Astrocyte (in vitro differentiated cells and primary cell): ENCODE data around the gene F7.

ENCODE experiments used
- CTCF ChIP-seq: IDR thresholded peaks from 2 replicates; pipeline ENCODE4 v1.5.1; 2011; ENCODE audit warnings: low read depth, mild to moderate bottlenecking, inconsistent platforms, low read length, moderate library complexity; ENCODE audit not compliant: insufficient read depth
- EZH2 ChIP-seq: IDR thresholded peaks from 2 replicates; pipeline ENCODE4 v1.6.1; 2012; ENCODE audit warnings: mild to moderate bottlenecking, low read length, inconsistent platforms; ENCODE audit not compliant: insufficient read depth

DNA sequence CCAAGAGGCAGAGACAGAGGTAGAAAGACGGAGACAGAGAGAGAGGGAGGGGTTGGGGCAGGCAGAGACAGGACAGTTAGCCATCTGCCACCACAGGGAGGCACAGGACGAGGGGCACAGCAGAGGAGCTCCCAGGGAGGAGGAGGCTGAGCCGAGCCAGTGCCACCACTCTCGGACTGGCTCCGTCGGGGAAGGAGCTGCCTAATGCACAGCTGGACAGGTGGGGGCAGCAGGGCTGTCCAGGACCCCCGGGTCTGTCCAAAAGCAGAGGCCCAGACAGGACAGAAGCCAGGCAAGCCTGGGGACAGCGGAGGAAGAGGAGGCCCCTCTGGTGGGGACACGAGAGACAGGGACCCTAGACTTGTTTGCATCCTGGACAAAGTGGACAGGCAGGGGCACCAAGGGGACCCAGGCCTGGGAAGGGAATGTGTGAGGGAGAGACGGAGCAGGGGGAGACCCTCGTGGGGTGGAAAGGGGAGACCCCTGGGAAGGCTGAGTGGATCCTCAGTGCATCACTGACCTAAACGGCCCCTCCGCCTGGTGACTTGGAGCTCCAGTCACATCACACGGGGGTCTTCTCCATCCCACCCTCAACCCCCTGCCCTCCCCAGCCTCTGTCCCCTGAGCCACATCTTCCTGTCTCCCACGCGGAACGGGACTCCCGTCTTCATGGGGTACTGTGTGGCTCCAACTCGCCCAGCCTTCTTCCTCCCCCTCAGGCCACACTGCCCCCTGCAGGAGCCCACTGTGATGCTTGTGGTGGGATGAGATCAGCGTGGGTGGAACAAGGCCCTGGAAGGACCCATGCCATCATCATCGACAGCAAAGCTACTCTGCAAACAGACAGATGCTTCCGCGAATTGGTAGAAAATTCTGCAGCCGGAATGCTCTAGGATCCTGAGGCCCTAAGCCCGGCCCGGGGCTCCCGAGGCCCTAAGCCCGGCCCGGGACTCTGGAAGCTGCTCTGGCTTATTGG is 17.9 kb downstream of the F7 start:
- TF ChIP-seq CTCF (no peak), EZH2 (no peak)
